NCI-H748 (cell line): Measurements from ENCODE around the gene ZKSCAN4.
A peak's percentile ranks its signal among the peaks of the same experiment; 100 is the strongest.

Experiments
- DNase-seq: peaks from one replicate; lab custom pipeline; 2025; ENCODE audit not compliant: unreplicated experiment; lab: John Stamatoyannopoulos, UW

ZKSCAN4 gene

DNA sequence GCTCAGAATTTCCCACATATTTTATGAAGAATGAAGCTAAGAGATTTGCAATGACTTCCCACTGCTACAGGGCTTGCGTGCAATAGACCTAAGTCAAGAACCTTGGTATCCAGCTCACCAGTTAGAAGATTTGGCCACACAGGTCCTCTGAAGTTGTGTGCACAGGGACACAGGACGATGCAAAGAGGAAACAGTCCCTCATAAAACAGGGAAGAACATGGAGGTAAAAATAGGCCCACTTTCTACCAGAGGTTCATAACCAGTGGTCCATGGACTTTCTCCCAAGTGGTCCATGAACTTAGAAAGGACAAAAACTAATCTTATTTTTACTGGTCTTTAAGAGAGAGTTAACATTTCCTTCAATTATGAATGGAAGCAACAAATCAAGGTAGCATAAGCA, 1.3 kb downstream of the ZKSCAN4 start:
- DNase-seq = no peak

DNA sequence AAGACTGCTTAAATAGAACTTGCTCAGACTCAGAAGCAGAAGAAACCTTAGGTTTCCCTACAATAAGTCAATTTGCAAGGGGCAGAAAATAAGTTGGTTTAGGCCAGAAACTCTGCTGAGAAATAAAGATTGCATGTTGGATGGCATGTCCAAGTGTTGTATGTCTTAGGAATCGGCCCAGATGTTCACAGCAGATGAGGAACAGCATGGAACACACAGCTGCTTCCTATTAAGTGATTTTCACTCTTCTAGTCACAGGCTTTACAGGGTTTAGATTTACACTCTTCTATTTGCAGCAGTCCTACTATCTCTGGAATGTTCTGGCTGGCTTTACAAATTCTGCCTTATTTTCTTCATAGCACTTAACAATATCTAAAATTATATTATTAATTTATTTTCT, 3.2 kb downstream of the ZKSCAN4 start:
- DNase-seq = no peak

DNA sequence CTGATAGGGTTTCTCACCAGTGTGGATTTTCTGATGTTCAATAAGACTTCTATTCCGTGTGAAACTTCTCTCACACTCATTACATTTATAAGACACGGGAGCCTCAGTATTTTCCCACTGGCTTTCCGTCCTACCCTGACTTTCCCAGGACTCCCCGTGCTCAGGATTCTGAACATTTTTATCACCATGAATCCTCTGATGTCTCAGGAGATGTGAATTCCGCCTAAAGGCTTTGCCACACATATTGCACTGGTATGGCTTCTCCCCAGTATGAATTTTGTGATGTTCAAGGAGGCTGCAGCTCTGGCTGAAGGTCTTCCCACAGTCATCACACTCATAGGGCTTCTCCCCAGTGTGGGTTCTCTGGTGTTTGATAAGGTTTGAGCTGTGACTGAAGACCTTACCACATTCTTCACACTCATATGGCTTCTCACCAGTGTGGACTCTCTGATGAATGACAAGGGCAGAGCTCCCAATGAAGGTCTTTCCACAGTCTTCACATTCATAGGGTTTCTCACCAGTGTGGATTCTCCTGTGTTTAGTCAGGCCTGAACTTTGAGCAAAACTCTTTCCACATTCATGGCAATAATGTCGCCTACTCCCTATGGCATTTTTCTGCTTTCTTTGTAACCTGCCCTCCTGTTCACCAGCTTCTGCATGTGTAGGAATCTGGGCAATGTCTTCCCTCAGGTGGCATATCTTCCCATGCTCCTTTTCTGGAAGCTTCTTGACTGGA, 6.7 kb downstream of the ZKSCAN4 start:
- DNase-seq = no peak

DNA sequence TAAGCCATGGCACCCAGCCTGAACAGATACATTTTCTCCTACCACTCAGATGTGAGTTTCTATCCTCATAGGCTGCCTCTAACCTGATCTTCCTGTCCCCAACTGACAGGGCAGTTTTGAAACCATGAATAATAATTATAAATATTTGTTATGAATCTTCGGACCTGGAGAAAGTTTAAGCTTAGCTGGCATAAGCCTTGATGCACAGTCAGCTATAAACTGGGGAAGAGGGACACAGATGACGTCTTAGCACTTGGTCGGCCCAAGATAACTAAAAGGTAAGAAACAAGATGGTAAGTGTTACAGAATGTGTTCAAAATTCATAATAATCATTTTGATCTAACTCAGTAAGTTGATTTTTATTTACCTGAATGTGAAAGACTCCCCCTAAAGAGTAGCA, 8.1 kb downstream of the ZKSCAN4 start:
- DNase-seq = no peak

DNA sequence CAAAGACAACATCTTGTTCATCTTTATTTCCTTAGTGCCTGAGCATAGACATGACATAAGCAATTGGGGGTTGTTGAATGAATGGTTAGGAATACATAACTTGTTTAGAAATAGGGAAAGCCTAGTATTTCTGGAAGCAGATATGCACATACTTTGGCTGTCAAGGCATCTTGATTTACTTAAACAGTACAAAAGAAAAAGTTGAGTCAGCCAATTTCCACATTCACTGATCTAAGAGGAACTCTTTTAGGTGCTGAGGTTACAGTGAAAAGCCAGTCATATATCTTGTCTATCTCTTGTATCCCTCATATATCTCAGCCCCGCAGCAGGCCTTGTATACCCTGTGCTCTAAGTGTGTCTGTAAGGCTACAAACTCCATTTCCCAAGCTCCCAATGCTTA, 11.6 kb downstream of the ZKSCAN4 start:
- no peak for DNase-seq

DNA sequence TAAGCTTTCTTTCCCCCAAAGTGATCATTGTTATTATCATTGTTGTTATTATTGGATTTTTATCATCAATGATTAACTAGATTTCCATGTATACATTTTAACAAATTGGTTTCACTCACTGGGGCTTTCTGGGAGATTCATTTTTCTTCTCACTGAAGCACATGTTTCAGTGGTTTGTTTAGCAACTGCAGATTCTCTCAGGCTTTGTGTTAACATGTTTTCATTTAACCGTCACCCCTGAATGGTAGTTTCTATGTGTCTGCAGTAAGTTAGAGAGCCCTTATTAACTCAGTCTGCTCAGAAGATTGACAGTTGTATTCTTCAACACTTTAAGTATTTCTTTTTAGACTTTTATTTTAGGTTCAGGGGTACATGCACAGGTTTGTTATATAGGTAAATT, 12.4 kb downstream of the ZKSCAN4 start:
- no peak for DNase-seq

DNA sequence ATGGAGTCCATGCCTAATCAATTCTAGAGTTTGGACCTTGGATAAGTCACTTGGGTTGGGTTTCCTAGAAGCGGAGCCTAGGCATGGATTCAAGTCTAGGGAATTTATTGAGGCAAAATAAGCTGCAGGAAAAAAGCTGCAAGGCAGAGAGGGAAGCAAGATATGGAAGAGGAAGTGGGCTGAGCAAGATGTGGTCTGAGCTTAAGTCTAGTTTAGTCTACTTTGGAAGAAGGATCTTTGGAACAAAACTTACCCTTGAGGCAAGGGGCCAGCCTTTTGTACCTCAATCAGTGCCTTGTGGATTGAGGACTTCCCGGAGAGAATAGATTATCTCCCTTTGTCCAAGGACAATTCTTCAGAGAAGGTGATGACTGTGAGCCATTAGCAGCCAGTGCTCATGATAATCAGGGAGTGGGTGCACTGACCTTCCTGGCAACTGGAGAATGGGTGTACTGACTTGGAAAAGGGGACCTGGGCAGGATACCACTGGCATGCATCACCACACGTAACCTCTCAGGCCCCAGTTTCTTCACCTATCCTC, 16.1 kb downstream of the ZKSCAN4 start:
- DNase-seq = no peak

DNA sequence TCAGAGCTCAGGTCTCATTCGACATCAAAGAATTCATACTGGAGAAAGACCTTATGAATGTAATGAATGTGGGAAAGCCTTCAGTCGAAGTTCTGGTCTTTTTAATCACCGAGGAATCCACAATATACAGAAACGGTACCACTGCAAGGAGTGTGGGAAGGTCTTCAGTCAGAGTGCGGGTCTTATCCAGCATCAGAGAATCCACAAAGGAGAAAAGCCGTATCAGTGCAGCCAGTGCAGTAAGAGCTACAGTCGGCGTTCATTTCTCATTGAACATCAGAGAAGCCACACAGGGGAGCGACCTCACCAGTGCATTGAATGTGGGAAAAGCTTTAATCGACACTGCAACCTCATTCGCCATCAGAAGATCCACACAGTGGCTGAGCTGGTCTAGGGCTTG, 19.3 kb downstream of the ZKSCAN4 start:
- no peak for DNase-seq

DNA sequence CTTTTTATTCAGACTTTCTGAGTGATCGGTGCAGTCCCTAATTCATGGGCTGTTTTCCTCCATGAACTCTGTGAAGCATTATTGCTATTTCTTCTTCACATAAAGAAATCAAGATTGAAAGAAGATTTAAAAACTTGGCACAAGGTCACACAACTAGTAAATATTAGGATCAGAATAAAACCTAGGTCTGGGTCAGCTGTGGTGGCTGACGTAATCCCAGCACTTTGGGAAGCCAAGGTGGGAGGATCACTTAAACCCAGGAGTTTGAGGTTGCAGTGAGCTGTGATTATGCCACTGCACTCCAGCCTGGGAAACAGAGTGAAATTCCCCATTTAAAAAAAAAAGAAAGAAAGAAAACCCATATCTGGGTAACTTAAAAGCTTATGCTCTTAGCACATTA, 25.6 kb downstream of the ZKSCAN4 start:
- no peak for DNase-seq

DNA sequence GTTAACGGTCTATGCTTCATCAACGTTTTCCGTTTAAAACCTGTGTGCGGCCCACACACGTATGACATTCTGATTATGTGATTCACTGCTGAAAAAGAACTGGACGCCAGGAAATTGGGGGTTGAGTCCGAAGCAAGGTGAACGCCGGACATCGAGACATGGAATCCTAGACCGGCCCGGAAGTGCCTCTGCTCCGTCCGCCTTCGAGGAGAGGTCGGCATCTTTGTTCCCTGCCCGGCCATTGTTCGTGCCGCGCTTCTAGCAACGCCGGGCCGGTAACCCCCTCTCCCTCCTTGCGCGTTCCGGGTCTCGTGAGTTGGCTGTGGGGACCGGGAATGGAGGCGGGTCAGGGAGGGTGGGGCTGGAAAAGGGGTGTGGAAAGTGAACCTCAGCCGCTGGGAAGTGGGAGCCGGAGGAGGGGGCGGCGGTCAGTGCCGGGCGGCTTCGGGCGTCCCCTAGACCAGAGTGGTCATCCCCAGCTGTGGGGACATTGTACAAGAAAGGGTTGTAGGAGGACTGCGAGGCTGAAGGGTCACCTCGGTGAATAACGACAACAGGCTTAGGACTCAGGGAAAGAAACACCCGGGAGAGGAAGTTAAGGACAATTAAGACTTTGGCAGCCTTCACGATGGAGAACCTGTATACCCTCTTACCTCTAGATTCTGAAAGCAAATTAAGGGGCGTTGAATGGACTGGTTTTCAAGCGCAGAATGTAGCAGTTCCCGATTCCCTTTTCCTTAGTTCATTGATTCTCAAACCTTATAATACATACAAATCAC, 26.8 kb downstream of the ZKSCAN4 start, which contains the start of gene ZSCAN9:
Gene ZSCAN9 (plus strand): TSS at position 220 of the 779 bp plus-strand sequence. CDS start 1,810 bp downstream, outside the sequence.
- peak; percentile 97 for DNase-seq

DNA sequence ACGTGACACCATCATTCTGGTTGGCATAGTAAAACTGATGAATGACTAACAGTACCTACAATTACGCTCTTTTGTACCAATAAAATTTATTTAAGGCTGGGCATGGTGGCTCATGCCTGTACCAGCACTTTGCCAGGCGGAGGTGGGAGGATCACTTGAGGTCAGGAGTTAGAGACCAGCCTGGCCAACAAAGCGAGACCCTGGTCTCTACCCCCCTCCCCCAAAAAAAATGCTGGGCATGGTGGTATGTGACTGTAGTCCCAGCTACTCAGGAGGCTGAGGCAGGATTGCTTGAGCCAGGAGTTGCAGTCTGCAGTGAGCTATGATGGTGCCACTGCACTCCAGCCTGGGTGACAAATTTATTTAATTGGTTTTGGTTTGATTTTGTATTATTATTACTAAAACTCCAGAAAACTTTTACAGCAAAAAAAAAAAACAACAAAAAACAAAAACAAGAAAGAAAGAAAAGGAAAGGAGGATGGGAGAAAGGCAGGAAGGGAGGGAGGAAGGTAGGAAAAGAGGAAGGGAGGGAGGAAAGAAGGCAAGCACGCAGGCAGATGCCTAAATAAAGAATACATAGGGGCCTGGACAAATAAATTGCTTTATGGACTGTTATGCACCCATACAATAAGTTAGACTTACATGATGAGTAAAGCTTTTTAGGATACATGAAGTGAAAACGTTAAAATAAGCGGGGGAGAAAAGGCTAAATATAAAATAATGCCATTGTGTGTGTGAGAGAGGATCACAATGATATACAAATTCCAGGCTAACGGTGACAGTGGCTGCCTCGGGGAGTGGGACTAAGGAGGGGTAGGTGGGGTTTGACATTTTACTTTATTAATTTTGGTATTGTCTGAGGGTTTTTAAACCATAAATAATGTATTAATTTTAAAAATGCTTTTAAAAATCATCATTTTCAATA, 27.7 kb downstream of the ZKSCAN4 start:
- DNase-seq = no peak

DNA sequence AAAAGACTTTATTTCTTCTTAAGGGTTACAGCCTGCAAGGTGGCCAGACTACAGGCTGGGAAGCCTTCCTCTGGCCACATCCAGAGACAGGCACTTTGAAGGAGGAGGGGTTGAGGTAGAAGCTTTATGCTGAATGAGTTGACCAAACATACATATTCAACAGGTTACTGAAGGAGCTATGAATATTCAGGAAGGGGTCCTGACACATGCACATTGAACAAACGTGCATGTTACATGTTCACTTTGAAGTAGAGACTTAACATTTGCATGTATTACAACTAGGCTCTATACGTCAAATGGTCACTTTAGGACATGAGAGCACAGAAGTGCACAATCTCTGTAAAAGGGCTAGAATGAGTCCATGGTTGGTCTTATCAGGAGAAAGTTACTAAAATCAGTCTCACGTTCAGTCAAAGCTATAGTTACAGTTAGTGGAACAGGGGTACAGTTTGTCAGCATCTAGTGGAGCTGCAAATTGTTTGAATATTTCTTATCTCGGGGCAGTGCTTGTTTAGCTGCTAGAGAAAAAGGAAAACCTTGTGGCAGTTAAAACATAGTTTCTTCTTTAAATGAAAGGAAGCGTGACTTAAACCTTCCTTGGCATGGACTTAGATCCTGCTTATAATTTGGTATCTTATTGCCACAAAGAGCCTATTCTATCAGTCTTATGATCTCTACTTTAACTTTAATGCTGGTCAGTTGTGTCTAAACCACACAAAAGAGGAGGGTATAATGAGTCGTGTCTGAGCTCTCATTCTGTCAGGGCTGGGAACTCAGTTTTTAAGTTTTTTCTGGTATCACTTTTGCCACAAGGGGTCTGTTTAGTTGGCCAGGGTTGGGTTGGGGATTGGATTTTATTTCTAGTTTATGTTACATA, 31.6 kb downstream of the ZKSCAN4 start:
- DNase-seq = no peak

DNA sequence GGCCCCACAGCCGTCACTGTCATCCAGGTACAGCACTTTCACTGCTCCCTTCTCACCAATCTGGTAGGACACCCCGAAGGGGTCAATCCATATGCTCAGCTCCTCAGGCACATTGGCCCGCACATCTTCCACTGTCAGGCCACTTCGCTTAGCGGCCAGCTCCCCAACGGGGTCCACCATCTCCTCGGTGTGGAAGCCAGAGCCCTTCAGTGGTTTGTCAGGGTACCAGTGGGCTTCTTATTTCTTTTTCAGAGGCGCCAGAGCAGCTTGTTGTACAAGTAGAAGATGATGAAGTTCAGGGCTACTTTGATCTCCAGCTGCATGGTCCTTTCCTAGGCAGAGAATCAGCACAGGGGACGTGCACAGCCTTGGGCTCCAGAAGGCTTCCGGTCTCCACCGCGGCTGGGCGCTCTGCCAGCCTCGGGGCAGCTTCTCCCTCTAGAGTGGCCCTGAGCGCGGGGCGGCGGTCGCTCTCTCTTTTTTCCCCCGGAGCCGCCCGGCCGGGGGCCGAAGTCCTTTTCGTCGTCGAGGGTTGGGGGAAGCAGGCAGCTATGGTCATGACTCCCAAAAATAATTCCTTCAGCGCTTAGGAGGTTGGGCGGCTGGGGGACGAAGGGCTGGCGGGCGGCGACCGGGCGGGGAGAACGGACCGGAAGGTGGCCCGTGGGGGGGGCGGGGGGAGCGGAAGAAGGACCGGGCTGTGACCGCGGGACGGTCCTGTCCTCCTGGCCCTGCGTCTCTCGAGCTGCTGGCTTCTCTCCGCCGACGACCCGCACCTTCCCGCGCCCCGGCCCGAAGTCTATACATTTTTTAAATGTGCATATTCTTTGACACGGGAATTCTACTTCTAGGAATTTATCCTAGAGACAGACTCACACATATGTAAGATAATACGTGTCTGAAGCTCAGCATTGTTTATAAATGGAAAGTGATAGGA, 33.5 kb downstream of the ZKSCAN4 start:
- peak; percentile 89 for DNase-seq

DNA sequence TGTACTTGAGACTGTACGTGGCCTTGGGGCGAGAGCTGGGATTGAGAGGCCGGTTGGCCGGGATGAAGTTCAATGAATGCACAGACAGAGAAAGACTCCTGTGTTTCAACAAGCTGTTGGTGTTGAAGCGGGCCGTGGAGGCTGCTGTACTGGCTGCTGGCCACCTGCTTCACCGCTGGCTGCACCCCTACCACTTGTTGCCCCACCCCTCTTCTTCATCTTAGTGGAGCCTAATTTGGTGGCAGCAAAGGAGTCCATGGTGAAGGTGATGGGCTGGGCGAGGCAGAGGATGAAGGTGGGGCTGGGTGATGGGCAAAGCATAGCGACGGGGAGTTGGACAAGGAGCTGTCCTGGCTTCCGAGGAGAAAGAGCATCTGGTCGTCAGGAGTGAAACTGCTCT, 34.2 kb downstream of the ZKSCAN4 start:
- DNase-seq = no peak

DNA sequence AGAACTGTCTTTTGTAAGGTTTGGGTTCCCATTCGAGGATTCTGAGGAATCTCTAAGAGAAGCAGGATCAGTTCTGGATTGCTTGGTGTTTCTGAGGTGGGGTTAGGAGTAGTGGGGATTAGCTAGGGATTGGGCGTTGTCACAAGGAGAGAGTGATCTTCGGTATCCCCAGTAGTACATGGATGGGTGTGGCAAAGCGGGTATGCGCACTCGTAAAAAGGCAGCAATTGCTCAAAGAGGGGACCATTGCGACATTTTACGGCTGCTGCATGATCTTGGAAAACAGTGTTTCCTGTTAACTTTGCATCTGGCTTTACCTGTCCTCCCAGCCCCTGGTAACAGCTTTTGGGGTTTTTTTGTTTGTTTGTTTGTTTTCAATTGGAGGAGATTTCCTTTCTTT, 36.6 kb downstream of the ZKSCAN4 start:
- peak; percentile 62 for DNase-seq

DNA sequence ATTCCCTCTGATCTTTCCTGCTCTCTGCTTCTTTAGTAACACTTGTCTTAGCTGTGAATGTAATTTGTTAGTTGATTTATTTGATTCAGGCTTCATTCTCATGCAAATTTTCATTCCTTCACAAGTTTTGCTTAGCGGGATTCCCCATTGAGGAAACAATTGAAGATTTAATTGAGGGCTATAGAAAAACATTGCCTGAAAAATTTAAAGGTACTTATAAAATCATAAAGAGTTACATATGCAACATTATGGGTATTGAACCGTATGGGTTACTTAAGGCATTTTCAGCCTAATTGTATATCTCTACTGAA, 38.9 kb downstream of the ZKSCAN4 start:
- no peak for DNase-seq

DNA sequence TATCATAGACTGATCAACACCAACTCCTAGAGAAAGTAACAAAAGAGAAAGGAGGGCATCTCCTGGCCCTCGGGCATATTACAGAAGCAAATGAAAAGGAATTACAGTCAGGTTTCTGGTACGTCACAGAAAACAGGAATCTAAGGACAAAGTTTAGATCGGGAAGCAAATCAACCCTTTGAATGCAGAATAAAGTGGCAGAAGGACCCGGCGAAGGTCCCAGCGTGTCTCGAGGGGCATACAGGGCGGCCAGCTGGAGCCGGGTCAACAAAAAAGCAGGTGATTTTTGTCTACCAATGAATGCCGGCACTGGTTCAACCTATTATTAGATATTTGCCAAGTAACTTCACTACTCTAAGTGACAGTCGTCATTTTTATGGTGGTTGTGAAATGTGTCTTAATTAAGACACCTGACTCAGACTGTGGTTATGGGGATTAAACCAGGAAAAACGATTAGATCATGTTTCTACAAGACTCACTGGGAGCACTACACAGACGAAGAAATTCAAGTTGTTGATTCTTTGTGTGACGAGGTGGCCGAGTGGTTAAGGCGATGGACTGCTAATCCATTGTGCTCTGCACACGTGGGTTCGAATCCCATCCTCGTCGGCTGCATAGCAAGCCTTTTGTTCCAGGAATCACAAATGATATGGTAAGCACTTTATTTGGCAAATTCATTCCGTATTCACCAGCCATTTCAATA, 39.4 kb downstream of the ZKSCAN4 start:
- peak; percentile 87 for DNase-seq

DNA sequence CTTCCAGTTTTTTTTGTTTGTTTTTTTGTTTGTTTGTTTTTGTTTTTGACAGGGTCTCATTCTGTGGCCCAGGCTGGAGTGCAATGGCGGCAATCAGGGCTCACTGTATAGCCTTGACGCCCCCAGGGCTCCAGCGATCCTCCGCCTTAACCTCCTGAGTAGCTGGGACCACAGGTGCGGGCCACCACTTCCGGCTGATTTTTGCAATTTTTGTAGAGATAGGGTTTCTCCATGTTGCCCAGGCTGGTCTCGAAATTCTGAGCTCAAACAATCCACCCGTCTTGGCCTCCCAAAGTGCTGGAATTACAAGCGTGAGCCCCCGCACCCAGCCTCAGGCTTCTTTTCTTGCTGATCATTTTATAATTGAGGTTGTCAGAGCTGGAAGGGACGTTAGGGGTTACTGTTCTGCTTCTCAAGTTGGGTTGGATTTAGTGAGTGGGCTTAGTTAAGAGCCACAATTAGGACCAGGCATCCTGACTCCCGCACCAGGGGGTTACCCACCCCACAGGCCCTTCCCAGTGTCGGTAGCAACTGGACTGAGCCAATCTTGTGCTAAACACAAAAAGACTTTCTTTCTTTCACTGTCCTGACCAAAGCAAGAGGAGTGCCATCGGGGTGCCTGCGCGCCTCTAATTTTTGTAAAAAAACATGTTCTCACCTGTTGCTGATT, 40.1 kb downstream of the ZKSCAN4 start:
- no peak for DNase-seq
